IPS-15b (cell line): ENCODE results near the gene BMERB1.
A peak's percentile ranks its signal among the peaks of the same experiment; 100 is the strongest.
"Not testable (repeated sequence)": the region's sequence is repeated elsewhere in the genome, so short reads cannot be mapped to it uniquely, and the experiment has no call there.

ENCODE experiments used
- H3K27me3 ChIP-seq: one replicate; pipeline ENCODE4 v1.6.1; 2013; ENCODE audit warnings: low read length; ENCODE audit not compliant: control insufficient read depth, insufficient read depth
- H3K36me3 ChIP-seq: one replicate; pipeline ENCODE4 v1.6.1; 2013; ENCODE audit warnings: low read length; ENCODE audit not compliant: control insufficient read depth, insufficient read depth
- H3K4me1 ChIP-seq: one replicate; pipeline ENCODE4 v1.6.1; 2013; ENCODE audit warnings: mild to moderate bottlenecking, low read length; ENCODE audit not compliant: control insufficient read depth, insufficient read depth
- H3K4me3 ChIP-seq: one replicate; pipeline ENCODE4 v1.5.1; 2013; ENCODE audit warnings: low read depth, low read length
- H3K9ac ChIP-seq: one replicate; pipeline ENCODE4 v1.6.1; 2013; ENCODE audit warnings: low read depth, mild to moderate bottlenecking, low read length
- H3K9me3 ChIP-seq: one replicate; pipeline ENCODE4 v1.6.1; 2013; ENCODE audit warnings: mild to moderate bottlenecking, low read length; ENCODE audit not compliant: control insufficient read depth, insufficient read depth

Gene BMERB1

GRCh38 chr16:15434425-15435215 lies at the start of gene BMERB1:
TSS of gene BMERB1 (plus strand) at chr16:15434588. CDS start at chr16:15434654, 66 bp downstream.
- peaks cover 4% of the 10 kb centered on the region for H3K36me3 ChIP-seq
- no peaks in the 10 kb centered on the region for H3K9me3 ChIP-seq
- peaks cover 2% of the 10 kb centered on the region for H3K4me1 ChIP-seq
- no peak within 1 kb of the TSS for H3K9ac ChIP-seq
- peak within 1 kb of the TSS; percentile 78 for H3K4me3 ChIP-seq
- peaks cover 9% of the 10 kb centered on the region for H3K27me3 ChIP-seq

GRCh38 chr16:15388060-15388459 lies 46.3 kb upstream of the BMERB1 start:
- not testable (repeated sequence) for H3K27me3 ChIP-seq, H3K9me3 ChIP-seq, H3K36me3 ChIP-seq, H3K9ac ChIP-seq, H3K4me1 ChIP-seq, H3K4me3 ChIP-seq

- not testable (repeated sequence) for H3K27me3 ChIP-seq, H3K9me3 ChIP-seq, H3K36me3 ChIP-seq, H3K4me3 ChIP-seq, H3K9ac ChIP-seq, H3K4me1 ChIP-seq
Observed at GRCh38 chr16:15389916-15390315, 44.5 kb upstream of the BMERB1 start.

- H3K9me3 ChIP-seq, H3K9ac ChIP-seq, H3K27me3 ChIP-seq, H3K4me3 ChIP-seq, H3K4me1 ChIP-seq, H3K36me3 ChIP-seq: not testable (repeated sequence)
Observed at GRCh38 chr16:15393025-15393424, 41.4 kb upstream of the BMERB1 start.

- H3K36me3 ChIP-seq, H3K27me3 ChIP-seq, H3K9me3 ChIP-seq, H3K4me1 ChIP-seq: not testable (repeated sequence)
- peak within 1 kb of the TSS; percentile 66 for H3K4me3 ChIP-seq
- peak within 1 kb of the TSS; percentile 47 for H3K9ac ChIP-seq
Observed at GRCh38 chr16:15395631-15396508, 38.5 kb upstream of the BMERB1 start, which contains the start of gene MPV17L. TSS of gene MPV17L (plus strand) at chr16:15395754. CDS start at chr16:15395898, 144 bp downstream.

GRCh38 chr16:15396509-15396829 lies 37.9 kb upstream of the BMERB1 start:
- Histone ChIP-seq H3K4me3 (peak overlapping the region; percentile 66), H3K9ac (peak overlapping the region; percentile 12)

GRCh38 chr16:15396948-15397594 lies 37.3 kb upstream of the BMERB1 start:
- Histone ChIP-seq H3K27me3 (no peaks in the 10 kb centered on the region), H3K4me1 (peaks cover 8% of the 10 kb centered on the region), H3K9me3 (no peaks in the 10 kb centered on the region), H3K36me3 (no peaks in the 10 kb centered on the region), H3K4me3 (peak overlapping the region; percentile 66), H3K9ac (no peak overlapping the region)

More at GRCh38 chr16:15396509-15396829, 37.9 kb upstream of the BMERB1 start:
- H3K27me3 ChIP-seq, H3K36me3 ChIP-seq, H3K4me1 ChIP-seq, H3K9me3 ChIP-seq: not testable (repeated sequence)

GRCh38 chr16:15398618-15399316 lies 35.6 kb upstream of the BMERB1 start:
- no peak overlapping the region for H3K4me3 ChIP-seq
- no peaks in the 10 kb centered on the region for H3K36me3 ChIP-seq
- no peaks in the 10 kb centered on the region for H3K9me3 ChIP-seq
- H3K9ac ChIP-seq = no peak overlapping the region
- peaks cover 10% of the 10 kb centered on the region for H3K4me1 ChIP-seq
- H3K27me3 ChIP-seq = no peaks in the 10 kb centered on the region

GRCh38 chr16:15399317-15399716 lies 35.1 kb upstream of the BMERB1 start:
- Histone ChIP-seq H3K9ac (no peak overlapping the region), H3K27me3 (no peaks in the 10 kb centered on the region), H3K4me3 (no peak overlapping the region), H3K4me1 (peaks cover 12% of the 10 kb centered on the region), H3K9me3 (no peaks in the 10 kb centered on the region), H3K36me3 (no peaks in the 10 kb centered on the region)

GRCh38 chr16:15400314-15400713 lies 34.1 kb upstream of the BMERB1 start:
- not testable (repeated sequence) for H3K36me3 ChIP-seq, H3K4me3 ChIP-seq, H3K9me3 ChIP-seq, H3K9ac ChIP-seq, H3K27me3 ChIP-seq
- H3K4me1 ChIP-seq = peaks cover 12% of the 10 kb centered on the region

GRCh38 chr16:15401972-15402371 lies 32.4 kb upstream of the BMERB1 start:
- Histone ChIP-seq H3K4me1 (peaks cover 9% of the 10 kb centered on the region), H3K9me3 (no peaks in the 10 kb centered on the region), H3K36me3 (no peaks in the 10 kb centered on the region), H3K4me3 (no peak overlapping the region), H3K9ac (no peak overlapping the region), H3K27me3 (no peaks in the 10 kb centered on the region)
